GM21737 (cell line): ENCODE data around the gene DAPK1.

Experiments used
- ATAC-seq: cut with Tn5 transposase; IDR thresholded peaks from one replicate; pipeline ENCODE4 v1.9.1; 2021; ENCODE audit warnings: mild to moderate bottlenecking, moderate library complexity; ENCODE audit not compliant: unreplicated experiment

DAPK1 gene

DNA sequence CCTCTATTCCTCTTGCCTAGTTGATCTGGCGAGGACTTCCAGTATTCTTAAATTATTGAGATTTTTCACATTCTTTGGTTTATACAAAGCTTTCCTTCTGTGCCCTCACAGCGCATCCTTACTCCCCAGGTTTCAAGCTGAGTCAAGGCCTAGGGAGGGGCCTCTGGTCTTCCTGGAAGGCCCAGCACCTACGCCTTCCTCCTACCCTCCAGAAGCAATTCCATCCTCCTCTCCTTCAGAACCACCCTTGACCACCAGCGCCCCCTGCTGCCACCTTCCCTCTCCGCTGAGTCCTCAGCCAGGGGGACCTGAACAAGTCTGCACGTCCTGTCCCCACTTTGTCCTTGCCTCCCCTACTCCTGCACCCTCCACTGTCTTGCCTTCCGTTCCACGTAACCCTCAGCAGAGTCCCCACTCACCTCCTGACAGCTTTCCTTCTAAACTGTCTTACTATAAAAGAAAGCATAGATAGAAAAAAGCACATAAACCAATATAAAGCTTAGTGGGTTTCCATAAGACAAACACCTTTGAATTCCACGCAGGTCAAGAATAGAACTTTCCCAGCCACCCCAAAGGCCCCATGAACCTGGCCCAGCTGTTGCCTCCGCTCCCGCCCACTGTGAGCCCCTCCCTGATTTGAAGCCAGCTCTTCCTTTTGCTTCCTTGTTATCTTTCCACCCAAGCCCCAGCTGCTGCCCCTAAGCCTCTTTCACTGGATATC lies 165.3 kb downstream of the DAPK1 start:
- no peak for ATAC-seq

DNA sequence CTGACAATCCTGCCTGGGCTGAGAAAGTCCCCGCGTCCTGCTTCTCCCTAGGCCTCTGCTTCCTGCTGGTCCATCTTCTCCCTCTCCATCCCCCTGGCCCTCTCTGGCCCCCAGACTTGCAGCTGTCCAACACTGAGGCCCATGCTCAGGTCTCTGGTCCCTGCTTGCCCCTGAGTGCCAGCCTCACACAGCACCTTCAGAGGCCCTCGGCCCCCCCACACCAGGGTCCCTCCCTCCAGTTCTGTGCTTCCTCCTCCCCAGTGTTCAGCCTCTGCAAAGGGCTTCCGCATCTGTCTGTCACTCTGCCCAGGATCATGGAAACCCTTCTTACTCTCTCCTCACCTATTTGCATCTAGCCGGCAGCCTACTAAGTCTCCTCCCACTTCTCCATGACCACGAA lies 165.9 kb downstream of the DAPK1 start:
- ATAC-seq, result no peak

DNA sequence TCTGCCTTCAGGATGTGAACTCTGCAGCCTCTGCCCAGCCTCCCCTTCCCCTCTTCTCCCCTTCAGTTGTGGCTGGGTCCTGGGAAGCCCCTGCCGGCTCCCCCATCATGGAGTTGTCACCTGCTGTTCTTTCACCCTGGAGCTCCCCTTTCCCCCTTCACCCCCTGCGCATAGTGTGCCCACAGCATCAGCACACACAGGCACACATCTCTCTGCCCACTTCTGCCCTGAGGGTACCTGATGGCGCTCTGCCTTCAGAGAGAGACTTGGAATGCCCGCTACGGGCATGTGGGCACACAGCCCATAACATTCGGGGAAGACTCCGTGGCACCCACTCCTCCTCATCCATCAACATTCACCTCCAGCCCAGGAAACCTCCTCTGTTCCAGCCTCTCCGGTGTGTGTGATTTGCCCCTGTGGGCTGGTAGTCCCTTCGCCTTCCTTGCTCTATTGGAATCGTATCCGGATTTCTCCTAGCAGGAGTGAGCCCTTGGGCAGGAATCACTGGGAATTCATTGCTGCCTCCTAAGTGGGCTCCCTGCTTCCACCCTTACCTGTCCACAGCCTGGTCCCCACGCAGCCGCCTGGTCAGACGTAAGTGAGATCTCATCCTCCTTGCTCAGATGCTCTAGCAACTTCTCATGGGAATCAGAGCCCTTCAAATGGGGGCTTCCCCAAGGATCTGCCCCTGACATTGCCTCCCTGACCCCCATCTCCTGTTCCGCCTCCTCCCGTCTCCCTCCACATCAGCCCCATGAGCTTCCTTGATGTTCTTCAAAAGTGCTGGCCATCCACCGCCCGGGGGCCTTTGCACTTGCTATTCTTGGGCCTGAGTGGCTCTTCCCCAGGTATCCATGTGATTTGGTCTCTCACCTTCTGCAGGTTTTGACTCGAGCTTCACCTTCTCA lies 166.7 kb downstream of the DAPK1 start:
- no peak for ATAC-seq

DNA sequence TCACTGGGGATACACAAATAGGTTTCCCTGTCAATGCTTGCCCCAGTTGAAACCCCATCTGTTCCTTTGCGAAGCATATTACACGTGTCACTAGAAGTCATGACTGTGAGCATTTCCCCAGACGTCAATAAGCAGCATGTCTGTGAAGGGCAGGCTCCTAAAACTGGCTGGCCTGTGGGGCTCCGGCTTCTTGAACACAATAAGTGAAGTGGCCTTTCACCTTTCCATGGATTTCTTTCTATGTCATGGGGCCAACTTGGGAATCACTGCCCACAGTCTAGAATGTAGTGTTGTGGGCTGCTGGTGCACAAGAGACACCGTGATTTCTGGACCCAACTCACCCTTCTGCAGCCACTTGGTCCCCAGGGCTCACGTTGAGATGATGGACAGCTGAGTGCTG lies 167.8 kb downstream of the DAPK1 start:
- ATAC-seq, result no peak

DNA sequence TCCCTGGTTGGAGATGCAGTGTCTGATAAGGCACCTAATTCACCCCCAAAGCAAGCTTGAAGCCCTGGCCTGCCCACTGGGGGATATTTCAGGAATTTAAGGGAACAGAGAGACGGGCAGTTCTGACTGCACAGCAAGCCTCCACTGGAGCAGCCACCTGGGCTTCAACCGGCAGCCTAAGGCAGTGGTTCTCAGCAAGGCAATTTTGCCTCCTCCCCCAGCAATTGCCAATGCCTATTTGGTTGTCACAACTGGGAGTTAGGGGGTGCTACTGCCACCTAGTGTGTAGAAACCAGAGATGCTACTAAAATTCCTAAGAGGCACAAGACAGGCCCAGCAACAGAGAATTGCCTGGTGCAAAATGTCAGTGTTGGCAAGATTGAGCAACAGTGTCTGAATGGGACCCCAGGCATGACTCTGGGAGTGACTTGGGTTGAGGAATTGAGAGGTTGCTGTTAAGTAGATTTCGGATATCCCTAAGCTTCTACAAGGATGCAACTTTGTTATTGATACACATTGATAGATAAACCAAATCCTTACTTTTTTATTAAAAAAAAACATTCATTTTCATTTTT lies 169.6 kb downstream of the DAPK1 start:
- no peak for ATAC-seq

DNA sequence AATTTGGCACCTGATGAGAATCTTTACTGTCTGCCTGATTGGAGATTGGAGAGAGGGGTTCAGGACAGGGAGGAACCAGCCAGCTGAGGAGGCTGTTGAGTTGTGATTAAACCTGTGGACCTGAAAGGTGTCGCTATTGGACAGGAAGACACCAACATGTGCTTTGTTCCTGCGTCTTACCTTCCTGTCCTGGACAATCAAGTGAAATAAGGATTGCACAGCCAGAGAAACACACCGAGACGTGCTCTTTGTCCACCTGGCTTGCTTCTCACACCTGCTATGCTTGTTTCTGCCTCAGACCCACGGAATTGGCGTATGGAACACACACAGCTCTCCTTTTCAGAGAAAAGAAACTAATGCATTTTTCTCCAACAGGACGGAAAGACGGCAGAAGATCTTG lies 170.6 kb downstream of the DAPK1 start:
- no peak for ATAC-seq

DNA sequence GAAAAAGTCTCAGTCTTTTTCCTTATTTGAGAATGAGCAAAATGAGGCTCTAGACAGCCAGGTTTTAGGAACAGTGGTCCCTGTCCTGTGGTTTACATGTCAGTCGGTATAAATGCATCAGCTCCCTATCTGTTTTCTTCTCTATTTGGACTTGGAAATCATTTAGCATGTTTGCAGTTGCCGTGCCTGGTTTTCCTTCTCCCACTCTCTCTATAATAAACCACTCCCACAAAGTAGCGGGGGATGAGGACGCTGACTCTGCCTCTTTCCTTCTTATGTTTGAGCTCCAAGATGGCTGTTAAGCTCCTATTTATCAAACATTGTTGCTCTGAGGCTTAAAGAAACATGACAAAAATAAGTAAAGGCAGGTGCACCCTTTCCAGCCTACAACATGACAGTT lies 171.1 kb downstream of the DAPK1 start:
- ATAC-seq, result no peak

DNA sequence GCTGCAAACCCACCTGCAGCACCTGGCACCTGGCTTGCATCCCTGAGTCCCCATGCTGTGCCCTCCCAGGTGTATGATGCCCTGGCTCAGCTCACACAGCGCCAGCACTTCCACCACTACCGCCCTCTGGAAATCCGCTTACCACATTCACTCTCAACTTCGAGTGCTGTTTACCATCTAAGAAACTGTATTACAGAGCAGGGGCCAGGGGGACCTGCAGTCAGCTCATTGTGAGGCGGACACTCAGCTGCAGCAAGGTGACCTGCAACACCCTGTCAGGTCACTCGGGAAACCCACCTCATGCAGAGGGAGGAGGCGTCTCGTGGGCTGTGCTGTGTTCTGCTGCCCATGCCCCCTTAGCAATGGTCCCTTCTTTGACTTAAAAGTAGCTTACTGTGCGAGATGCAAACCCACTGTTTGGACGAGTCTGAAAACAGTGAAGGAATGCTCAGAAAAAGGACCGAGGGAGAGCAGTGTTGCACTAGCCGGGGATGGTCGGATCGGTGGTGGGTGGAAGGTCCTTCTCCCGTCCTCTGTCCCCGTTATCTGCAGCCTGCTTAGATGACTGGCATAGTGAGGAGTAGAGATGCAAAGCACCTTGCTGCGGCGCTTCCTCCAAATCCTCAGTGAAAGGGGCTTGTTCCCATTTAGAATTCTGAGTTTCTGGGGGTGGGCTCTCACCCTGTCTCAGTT lies 173.1 kb downstream of the DAPK1 start:
- no peak for ATAC-seq

DNA sequence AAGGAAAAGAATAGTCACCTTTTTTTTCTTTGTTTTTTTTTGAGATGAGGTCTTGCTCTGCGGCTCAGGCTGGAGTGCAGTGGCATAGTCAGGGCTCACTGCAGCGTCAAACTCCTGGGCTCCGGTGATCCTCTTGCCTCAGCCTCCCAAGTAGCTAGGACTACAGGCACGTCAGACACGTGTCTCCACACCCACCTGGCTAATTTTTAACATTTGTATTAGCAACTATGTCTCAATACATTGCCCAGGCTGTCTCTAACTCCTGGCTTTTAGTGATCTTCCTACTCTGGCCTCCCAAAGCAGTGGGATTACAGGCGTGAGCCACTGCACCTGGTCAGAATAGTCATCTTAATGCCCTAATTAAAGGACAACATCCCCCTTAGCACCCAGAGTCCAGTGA lies 173.8 kb downstream of the DAPK1 start:
- no peak for ATAC-seq

DNA sequence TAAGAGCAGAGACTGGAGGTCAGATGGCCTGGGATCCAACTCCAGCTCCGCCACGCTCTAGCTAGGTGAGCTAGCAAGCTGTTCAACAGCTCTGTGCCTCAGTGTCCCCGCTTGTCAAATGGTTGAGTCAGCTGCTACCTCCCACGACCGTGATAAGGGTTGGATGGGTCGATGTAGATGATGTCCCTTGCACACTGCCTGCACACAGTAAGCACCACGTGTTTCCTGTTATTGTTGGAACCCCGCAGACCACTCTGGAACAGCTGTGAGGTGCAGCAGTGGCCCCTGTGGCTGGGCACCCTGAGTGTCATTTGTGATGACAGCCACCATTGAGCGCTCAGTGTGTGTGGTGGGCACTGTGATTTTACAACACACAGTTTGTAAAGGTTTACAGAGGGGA lies 174.3 kb downstream of the DAPK1 start:
- no peak for ATAC-seq

DNA sequence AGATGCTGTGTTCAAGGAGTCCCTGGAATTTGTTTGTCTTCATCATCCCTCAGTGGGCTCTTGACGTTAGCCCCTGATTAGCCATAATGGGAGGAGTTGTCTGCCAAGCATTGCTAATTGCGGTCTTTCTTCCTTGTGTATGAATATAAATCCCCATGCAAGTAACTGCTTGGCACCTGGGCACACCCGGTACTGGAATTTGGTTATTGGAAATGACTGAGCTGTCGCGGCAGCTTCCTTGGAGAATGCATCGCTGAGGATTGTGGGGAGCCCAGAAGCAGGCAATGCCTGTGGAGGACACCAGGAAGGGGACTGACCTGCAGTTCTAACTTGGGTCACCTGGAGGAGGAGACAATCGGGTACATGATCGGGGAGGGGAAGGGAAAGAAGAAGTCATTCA lies 174.9 kb downstream of the DAPK1 start:
- no peak for ATAC-seq

DNA sequence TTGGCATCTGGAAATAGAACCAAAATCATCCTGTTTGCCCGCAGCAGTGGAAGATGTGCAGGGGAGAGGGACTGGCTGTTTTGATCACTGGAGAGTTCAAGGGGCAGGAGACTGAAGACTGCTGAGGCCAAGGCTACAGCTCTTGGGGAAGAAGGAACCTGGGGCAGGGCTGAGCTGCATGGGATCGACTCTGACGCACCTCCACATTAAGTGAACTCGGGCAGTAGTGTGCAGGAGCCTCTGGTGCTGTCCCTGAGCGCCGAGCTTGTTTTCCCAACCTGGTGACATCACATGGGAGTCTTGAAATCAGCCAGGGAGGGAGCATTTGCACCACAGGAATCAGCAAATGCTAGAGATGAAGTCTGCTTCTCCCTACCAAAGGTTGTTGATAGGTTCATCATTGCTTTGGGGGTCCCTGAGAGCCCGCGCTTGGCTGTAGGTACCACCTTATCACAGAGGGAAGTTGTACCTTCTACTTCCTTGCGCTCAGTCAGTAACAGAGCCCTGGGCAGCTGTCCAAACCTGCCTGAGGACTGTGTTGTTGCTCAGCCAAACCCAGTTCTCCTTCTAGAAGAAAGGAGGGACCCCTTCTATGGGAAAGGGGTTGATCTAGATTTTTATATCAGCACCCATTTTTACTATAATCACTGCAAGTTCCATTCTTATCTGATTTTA lies 175.9 kb downstream of the DAPK1 start:
- ATAC-seq, result no peak

DNA sequence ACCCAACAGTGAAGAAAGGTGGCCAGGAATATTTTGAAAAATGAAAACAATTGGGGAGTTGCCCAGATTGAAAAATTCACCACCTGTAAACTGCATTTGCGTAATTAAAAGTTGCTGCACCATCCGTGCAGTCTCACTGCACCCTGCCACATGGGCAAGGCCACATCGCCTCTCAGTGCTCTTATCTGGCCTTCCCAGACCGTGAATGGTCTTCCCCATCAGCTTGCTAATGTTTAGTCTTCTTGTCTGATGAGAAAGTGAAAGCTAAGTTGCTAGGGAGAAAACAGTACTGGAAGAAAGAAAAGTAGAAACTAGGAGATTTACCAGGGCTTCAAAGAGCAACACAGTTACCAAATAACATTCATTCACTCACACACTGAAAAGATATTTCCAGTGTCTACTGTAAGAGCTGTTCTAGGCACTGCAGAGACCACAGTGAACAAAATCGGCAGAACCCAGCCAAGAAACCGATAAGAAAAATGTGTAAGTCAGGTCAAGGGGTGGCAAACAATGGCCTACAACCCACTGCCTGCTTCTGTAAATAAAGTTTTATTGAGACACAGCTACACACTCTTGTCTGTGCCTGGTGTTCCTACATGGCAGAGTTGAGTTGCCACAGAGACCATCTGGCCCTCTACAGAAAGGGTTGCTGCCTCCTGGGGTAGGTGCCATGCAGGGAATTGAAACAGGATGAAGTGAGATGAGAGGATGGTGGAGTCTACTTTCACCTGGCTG lies 177.1 kb downstream of the DAPK1 start:
- no peak for ATAC-seq

DNA sequence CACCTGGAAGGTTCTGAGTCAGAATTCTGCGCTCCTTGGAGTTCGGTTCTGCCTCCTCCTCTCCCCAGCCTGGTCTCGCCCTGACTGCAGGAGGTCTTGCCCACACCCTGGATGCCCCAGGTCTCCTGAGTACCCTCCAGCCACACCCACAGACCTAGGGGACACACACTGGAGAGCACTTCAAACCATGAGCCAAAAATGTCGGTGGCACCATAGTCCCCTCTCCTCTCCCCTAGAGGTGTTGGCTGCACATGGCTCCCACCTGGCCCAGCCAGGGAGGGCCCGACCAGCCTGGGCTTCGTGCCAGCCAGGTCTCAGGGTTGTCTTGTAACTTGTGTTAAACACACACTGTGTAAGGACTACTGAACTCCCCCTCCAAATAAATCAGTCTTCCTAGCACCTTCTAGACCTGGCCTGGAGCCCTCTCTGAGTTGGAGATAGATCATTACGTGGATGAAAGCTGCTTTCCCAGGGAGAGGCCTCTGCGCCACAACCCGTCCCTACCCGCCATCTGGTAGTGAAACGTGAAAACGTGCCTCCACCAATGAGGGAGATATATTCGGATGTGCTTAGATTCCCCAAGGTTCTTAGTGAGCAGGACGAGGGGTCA lies 178.3 kb downstream of the DAPK1 start:
- no peak for ATAC-seq

DNA sequence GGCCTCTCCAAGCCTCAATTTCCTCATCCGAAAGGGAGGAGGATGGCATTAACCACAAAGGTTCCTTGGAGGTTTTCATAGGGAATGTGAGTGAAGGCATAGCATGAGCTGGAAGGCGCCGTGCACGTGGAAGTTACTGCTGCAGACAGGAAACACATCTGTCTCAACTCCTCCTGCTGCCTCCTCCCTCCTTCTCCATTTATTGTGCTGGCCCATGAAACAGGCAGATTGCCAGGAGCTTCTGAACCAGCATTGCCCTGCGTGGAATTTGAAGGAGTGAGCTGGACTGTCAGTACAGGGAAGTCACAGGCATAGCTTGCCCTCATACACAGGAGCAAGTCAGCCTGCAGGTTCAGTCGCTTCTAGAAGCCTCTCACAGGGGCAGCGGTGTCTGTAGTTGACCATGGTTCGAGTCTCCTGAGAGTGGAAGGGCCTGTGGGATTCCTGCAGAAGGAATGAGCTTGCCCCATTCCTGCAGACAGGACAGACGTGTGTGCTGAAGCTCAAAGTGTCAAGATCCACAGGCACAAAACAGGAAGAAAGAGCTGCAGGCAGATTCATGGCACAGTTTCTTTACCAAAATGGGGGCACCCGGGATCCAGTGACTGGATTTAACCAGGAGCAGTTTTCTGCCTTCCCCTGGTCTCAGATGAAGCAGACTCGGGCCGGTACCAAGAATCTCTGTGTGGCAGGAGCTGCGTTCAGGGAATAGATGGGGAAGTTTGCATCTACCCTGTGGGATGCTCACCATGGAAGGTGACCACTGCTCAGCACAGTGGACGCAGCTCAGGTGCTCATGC lies 179.5 kb downstream of the DAPK1 start:
- ATAC-seq, result no peak

DNA sequence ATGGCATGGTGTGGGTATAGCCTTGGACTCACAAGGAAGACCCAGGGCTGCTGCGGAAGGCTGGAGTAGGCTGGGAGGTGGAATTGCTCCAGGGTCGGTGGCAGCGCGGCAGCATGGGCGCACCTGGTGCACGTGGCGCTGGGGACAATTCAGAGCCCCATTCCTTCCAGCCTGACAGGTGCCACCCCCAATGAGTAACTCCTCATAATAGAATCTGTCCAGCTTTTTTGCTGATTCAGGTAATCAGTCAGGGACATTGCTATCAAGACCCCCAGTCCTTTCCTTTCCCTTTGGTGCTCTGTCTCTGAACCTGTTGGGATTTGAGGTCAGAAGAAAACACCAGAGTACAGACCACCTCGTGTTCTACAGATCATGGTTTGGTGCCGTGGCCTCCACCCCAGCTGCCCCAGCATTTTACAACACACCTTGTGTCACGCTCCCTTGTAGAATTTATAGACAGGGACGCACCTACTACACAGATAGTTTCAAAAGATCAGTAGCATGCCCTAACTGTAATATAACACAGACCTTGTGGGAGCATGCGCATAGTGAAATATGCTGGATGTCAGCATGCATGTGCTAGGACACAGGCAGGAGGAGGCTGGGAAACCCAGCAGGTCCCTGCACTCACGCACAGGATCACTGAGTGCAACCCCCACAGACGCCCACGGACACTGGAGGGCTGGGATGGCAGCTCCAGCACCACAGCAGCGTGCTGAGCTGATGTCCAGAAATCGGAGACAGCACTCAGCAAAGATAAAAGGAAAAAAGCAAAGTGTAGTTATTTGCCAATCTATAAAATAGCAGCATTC lies 180.3 kb downstream of the DAPK1 start:
- no peak for ATAC-seq

DNA sequence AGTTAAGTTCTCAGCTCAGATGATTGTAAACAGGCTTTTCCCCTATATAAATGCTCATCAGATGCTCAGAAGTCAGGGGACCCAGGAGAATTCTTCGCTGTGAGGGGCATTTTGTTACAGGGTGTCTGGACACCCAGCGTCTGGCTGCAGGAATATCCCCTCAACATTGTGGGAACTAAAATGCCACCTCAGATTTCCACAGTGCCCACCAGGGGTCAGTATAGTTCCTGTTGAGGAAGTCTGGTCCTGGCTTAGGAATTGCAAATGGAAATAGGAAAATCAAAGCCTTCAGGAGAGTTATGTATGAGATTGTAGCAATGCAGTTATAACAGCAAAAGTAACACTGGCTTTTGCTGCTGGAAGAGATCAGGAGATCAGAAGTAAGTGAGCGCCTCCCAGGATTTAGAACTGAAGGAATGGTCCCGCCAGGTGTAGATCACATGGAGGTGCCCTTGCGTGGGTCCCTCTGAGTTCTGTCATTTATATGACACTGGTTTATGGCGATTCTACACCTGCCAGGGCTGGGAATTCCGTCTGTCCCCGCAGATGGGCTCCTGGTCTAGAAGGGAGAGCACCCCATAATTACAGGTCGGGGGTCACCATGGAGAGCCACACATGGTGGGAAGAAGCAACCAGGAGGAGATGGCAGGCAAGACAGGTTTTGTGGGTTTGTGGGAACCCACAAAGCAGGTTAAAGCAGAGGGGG lies 181.1 kb downstream of the DAPK1 start:
- ATAC-seq, result no peak
